RWPE2 (cell line): ENCODE data around the gene KIAA1328.
"Not testable (repeated sequence)": the region's sequence is repeated elsewhere in the genome, so short reads cannot be mapped to it uniquely, and the experiment has no call there.

Source experiments
- ATAC-seq: fragments of 200-7000 bp; cut with Tn5 transposase; 3 replicates; pipeline ENCODE4 v1.9.1; 2021; ENCODE audit warnings: low read depth
- DNase-seq: peaks from one replicate; pipeline ENCODE4 v3.0.0-alpha.2; 2020; ENCODE audit warnings: low spot score
- H3K27ac ChIP-seq: fragments of 450-650 bp; 2 replicates; pipeline ENCODE4 v1.5.1; 2017; ENCODE audit warnings: mild to moderate bottlenecking; ENCODE audit not compliant: poor library complexity, severe bottlenecking
- H3K27me3 ChIP-seq: fragments of 250-450 bp; sonication (Bioruptor Pico); 2 replicates; pipeline ENCODE4 v1.5.1; 2021; ENCODE audit warnings: mild to moderate bottlenecking, moderate library complexity; ENCODE audit not compliant: insufficient read depth, poor library complexity, severe bottlenecking
- H3K36me3 ChIP-seq: fragments of 250-450 bp; sonication (Bioruptor Pico); 2 replicates; pipeline ENCODE4 v1.5.1; 2020; ENCODE audit warnings: low read depth, mild to moderate bottlenecking, moderate library complexity
- H3K4me1 ChIP-seq: fragments of 250-450 bp; sonication (Bioruptor Pico); 2 replicates; pipeline ENCODE4 v1.5.1; 2021; ENCODE audit warnings: mild to moderate bottlenecking, moderate library complexity; ENCODE audit not compliant: insufficient read depth, poor library complexity, severe bottlenecking
- H3K4me3 ChIP-seq: fragments of 250-450 bp; sonication (Bioruptor Pico); 2 replicates; pipeline ENCODE4 v1.5.1; 2021; ENCODE audit warnings: mild to moderate bottlenecking, moderate library complexity; ENCODE audit not compliant: severe bottlenecking
- H3K9me3 ChIP-seq: fragments of 250-450 bp; sonication (Bioruptor Pico); 2 replicates; pipeline ENCODE4 v1.5.1; 2021; ENCODE audit warnings: mild to moderate bottlenecking, moderate library complexity; ENCODE audit not compliant: severe bottlenecking
- TF ChIP-seq, protein P1 (sequence below): fragments of 450-650 bp; IDR thresholded peaks from one replicate; pipeline ENCODE4 v1.5.1; 2017; ENCODE audit warnings: mild to moderate bottlenecking, moderate library complexity; ENCODE audit not compliant: poor library complexity, severe bottlenecking

The KIAA1328 gene

DNA sequence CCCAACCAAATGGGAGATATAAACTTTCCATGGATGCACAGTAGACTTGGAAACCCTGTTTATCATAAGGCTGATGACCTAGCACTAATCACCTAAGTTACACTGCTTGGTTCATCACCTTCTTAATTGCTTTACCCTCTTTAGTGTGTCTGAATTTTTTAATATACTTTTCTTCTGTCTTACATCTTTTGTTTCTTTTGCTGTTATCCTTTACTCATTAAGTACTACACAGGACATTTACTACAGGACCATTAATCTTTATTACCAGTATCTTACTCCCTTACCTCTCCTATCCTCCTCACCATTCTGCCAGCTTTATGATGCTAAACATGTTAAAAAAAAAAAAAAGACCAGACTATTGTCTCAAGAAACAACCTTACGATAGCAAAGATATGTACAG lies 333.6 kb downstream of the KIAA1328 start:
- no peak overlapping the region for H3K27ac ChIP-seq
- no peaks in the 10 kb centered on the region for H3K27me3 ChIP-seq
- TF ChIP-seq, protein P1, sequence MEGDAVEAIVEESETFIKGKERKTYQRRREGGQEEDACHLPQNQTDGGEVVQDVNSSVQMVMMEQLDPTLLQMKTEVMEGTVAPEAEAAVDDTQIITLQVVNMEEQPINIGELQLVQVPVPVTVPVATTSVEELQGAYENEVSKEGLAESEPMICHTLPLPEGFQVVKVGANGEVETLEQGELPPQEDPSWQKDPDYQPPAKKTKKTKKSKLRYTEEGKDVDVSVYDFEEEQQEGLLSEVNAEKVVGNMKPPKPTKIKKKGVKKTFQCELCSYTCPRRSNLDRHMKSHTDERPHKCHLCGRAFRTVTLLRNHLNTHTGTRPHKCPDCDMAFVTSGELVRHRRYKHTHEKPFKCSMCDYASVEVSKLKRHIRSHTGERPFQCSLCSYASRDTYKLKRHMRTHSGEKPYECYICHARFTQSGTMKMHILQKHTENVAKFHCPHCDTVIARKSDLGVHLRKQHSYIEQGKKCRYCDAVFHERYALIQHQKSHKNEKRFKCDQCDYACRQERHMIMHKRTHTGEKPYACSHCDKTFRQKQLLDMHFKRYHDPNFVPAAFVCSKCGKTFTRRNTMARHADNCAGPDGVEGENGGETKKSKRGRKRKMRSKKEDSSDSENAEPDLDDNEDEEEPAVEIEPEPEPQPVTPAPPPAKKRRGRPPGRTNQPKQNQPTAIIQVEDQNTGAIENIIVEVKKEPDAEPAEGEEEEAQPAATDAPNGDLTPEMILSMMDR = no peak
- H3K4me3 ChIP-seq = no peak overlapping the region
- H3K4me1 ChIP-seq = no peaks in the 10 kb centered on the region
- no peaks in the 10 kb centered on the region for H3K36me3 ChIP-seq
- DNase-seq (no peak), ATAC-seq (no peak)
- H3K9me3 ChIP-seq = no peaks in the 10 kb centered on the region

GRCh38 chr18:37163119-37163518 lies 334.2 kb downstream of the KIAA1328 start:
- H3K4me3 ChIP-seq = no peak overlapping the region
- TF ChIP-seq, protein P1 = no peak
- no peak for ATAC-seq

DNA sequence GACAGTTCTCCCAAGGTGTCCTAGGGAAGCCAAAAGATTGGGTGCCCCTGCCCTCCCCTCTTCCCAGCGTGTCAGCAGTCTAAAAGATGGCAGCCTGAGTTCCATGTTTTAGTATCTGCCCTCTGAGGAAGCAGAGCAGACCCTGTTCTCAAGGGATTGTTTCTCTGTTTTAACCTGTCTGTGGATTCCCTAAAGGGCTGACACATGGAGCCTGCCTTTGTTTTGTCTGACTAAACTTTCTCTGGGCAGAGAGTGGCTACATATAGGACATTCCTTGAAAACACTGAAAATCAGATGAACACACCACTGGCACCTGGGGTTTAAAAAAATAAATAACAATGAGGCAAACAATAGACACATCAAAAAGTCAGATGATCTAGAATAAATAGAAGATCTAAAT lies 337.6 kb downstream of the KIAA1328 start:
- Histone ChIP-seq H3K9me3 (no peaks in the 10 kb centered on the region), H3K4me3 (no peak overlapping the region), H3K4me1 (no peaks in the 10 kb centered on the region), H3K36me3 (no peaks in the 10 kb centered on the region), H3K27ac (no peak overlapping the region), H3K27me3 (no peaks in the 10 kb centered on the region)
- DNase-seq (no peak), ATAC-seq (no peak)
- TF ChIP-seq, protein P1 = no peak

More at GRCh38 chr18:37163119-37163518, 334.2 kb downstream of the KIAA1328 start:
- Histone ChIP-seq H3K27ac (no peak overlapping the region), H3K27me3 (no peaks in the 10 kb centered on the region), H3K36me3 (no peaks in the 10 kb centered on the region), H3K4me1 (no peaks in the 10 kb centered on the region), H3K9me3 (no peaks in the 10 kb centered on the region)
- no peak for DNase-seq

GRCh38 chr18:37166966-37167365 lies 338.0 kb downstream of the KIAA1328 start:
- H3K36me3 ChIP-seq, H3K4me3 ChIP-seq, H3K4me1 ChIP-seq, H3K27me3 ChIP-seq, DNase-seq, H3K9me3 ChIP-seq, ATAC-seq, H3K27ac ChIP-seq: not testable (repeated sequence)

DNA sequence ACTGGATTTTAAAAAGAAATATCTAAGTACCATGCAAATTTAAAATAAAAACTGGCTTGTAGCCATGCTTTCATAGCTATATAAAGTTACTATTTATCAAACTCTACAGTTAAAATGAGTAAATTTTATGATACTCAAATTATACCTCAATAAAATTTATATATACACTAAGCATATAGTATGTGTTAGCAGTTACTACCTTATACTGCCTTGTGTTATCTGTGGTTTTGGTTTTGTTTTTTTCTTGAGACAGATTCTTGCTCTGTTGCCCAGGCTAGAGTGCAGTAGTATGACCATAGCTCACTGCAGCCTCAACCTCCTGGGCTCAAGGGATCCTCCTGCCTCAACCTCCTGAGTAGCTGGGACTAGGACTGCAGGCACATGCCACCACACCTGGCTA lies 342.1 kb downstream of the KIAA1328 start:
- no peak for ATAC-seq
- Histone ChIP-seq H3K9me3 (no peaks in the 10 kb centered on the region), H3K4me1 (peaks cover 7% of the 10 kb centered on the region), H3K36me3 (no peaks in the 10 kb centered on the region; the same call in 1 of the 2 replicates), H3K27me3 (no peaks in the 10 kb centered on the region), H3K27ac (no peak overlapping the region), H3K4me3 (no peak overlapping the region)
- TF ChIP-seq, protein P1 = no peak
- DNase-seq = no peak
